ENCODE measurements around the gene FAR1.

The FAR1 gene

DNA sequence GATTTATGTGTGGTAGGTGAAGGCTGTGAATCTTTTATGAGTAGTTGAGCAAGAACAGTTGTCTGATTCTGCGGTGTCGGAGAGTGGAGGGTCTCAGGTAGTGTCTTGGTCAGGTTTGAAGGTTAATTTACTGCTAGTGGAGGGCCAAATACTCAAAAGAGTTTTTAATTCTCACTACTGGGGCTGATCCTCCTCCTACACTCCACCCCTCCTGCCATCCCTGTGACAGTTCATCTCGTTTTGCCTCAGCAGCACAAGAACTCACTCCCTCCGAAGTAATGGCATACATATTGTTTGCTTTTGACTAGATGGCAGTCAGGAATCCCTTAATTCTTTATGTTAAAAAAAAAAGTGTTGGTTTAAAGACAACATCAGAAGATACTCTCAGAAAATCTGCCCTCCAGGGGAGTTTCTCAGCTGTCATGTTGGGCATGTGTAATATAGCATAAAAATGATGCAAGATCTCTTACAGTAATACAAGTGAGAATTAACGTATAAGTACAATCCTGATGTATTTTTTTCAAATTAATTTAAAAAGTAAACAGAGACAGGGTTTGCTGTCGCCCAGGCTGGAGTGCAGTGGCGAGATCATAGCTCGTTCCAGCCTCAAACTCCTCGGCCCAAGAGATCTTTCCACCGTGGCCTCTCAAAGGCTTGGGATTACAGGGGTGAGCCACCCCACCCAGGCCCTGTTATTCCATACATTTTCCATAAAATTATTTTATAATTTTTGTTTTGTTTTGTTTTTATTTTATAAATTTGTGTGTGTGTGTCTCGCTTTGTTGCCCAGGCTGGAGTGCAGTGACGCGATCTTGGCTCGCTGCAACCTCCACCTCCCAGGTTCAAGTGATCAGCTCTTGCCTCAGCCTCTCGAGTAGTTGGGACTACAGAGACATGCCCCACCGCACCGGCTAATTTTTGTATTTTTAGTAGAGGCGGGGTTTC is 1.3 kb downstream of the FAR1 start:
- no peak for DNase-seq

DNA sequence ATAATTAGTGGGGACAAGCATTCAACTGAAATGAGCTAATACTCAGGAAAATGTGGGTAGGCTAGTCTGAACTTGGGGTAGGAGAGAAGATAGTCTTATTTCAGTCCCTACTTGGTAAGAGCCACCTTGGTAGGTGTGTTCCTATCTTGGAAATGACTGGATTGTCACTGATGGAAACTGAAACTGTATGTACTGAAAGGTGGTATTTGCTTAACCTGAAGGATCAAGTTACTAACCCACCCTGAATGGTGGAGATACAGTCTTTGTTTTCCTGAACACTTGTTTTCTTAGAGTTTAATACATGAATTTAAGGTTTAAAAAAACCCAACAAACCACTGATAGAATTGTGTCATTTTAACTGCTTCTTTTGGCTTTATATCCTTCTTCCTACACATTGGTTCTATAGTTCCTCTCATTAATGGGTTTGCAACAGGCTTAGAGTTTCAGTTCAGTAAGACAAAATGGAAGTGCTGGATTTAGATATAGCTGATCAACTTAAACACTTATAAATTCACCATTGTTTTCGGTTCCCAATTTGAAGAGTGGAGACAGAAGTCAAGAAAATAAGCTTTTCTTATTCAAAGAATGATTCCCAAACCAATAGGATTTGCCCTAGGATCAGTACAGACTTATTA is 4.2 kb downstream of the FAR1 start:
- DNase-seq, result no peak

DNA sequence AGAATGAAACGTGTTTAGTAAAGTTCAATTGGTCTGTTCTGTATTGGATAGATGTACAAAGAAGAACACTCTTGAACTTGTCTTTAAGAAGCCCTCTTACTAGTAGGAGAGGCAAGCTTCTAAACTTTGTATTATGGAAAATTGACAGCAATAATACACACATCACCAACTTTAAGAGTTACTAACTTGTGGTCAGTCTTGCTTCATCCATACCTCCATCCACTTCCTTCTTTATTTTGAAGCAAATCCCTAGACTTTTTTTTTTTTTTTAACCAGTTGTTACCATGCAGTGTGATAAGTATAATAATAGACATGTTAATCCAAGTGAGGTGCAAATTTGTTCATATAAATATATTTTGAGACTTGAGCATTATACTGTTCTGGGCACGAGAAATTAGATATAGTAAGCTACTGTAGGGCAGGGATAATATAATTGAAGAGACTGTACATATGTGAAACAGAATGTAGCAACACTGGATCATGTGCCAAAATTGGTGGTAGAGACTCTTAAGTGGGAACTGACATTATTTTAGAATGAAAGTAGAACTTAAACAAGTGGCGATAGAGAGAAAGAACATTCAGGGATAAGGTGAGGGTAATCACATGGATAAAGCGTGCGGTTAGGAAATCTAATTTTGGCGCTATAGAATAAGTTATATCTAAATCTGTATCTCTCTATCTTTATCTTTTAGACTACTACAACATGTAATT is 6.5 kb downstream of the FAR1 start:
- DNase-seq, result no peak

DNA sequence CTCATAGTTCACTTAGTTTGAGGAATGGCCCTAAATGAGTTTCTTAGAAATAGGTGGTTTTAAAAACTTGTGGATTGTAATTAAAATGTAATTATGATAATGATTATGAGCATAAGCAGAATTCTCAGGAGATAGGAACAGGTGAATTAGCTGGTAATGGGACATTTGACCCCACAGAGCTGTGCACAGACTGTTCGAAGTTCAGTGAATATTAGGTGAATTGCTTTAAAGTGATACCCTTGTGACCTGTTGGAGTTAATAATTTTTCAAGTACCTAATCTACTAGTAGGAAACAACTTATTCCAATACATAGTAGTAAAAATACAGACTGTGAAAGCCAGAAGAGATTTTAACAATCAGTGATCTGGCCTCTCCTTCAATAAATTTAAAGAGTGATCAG is 8.1 kb downstream of the FAR1 start:
- no peak for DNase-seq

DNA sequence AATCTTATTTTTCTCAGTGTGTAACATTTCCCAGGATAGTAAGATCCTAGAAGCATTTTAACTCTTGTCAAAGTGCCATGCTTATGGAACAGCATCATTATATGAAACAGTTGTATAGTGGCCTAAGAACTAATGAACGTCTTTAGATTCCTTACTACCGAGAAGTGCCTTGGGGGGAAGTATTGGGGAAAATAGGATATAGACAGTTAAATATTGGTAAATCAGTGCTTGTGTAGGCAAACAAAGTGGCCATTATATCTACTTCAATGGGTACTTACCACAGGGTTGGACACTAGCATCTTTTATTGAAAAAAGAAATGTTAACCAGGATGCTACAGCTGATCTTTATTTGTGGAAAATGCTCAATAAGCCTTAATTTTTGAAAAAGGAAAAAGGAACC is 11.3 kb downstream of the FAR1 start:
- no peak for DNase-seq

DNA sequence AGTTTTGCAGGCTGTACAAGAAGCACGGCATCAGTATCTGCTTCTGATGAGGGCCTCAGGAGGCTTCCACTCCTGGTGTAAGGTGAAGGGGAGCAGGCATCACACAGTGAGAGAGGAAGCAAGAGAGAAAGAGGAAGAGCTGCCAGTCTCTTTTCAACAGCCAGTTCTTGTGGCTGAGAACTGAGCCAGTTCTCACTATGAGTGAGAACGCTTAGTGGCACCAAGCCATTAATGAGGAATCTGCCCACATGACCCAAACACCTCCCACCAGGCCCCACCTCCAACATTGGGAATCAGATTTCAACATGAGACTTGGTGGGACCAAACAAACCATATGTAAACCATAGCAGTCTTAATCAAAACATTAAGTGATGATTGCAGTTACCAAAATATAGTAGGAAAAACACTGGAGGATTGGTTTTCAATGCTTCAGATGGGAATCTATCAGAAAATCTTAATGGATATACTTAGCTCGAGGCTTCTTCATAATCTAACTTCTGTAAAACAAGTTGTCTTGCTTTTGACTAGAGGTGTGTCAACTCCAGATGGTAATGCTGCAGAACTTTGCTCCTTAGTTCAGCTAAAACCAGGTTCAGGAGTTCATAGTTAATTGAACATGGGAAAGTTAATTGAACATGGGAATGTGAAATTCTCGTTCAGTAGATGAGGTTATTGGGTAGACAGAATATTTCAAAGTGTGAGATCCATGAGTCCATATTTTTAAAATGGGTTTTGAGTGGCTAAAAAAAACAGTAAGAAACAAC is 12.2 kb downstream of the FAR1 start:
- peak in 3 of 56 donors; percentile 0 to 4 (median 3) for DNase-seq

DNA sequence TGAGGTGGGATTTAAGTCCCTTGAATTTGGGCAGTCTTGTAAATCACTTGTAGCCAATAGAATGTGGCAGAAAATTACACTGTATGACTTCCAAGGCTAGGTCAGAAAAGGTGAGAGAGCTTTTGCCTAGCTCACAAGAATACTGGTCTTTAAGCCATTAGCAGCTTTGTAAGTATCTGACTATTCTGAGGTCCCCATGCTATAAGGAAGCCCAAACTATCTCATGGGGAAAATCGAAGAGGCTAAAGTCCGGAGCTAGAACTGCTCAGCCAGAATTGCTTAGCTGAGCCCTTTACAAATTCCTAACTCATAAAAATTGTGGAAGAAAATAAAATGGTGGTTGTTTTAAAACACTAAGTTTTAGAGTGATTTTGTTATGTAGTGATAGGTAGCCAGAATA is 13.0 kb downstream of the FAR1 start:
- no peak for DNase-seq

DNA sequence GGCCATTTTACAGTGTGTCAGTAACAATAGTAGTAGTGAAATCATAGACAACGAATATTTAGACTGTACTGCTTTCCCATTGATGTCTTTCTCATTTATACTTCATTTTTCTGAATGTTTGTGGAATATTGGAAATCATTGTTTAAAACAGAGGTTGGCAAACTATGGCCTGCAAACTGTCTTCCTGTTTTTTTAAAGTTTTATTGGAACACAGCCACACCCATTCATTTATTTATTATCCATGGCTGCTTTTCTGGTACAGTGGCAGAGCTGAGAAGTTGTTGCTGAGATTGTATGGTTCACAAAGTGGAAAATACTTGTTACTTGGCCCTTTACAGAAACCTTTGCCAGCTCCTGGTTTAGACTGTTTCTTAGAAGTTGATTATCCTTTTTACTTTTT is 13.7 kb downstream of the FAR1 start:
- DNase-seq, result no peak

DNA sequence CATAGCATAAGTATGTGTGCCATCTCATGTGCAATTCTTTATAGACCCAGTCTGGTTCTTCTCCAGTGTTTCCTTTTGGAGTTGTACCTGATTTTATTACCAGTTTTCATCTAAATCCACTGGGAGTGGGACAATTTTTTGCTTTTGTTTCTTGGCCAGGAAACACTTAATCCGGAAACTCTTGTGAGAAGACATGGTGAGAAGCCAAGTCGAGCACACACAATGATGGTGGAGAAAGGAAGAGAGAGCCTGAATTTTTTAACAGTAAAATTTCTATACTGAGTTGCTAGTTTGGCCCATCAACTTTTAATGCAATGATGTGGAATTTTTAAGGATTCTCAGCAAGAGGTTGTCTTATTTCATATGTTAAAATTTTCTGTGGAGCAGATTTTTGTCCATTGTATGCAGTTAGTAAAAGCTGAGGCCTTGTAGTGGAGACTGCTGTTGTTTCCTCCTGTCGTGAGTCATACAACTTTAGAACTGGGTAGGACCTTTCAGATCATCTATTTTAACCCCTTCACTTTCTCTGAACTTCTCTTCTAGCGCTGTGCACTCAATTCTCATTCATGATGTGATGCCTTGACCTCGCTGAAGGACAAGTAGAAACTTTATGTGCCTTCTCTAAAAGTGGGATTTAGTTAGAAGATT is 17.1 kb downstream of the FAR1 start:
- DNase-seq, result no peak

DNA sequence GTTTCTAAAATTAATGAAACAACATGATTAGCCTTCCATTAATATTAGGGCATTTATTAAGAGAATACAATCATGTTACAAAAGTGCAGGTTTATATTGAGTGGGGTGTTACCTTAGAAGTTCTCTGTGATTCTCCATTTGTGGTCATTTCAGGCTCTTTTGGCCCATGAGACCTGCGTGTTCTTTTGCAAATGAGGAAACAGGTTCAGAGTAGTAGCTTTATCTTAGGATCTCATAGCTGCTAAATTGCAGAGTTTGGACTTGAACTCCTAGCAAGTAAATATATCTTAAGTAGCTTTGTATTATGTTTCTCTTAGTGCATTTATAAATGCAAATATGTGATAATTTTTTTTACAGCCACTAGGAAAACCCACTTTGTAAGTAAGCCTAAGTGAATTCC is 18.3 kb downstream of the FAR1 start:
- DNase-seq, result no peak

DNA sequence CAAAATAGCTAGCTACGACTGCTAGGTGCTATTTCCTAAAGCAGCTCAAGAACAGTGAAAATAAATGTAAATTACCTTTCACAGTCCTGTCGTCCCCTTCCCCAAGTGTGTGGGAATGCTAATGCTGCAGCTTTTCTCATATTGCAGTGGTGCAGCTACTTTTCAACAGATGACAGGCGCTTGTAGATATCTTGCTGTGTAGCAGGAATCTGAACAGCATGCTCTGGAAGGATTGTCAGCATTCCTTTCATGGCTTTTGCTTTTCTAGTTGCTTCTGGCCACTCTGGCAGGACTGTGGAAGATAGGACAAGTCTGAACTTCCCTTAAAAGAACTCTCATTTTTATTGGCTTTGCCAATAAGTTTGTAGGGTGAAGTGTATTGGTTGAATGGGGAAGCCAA is 18.8 kb downstream of the FAR1 start:
- no peak for DNase-seq

DNA sequence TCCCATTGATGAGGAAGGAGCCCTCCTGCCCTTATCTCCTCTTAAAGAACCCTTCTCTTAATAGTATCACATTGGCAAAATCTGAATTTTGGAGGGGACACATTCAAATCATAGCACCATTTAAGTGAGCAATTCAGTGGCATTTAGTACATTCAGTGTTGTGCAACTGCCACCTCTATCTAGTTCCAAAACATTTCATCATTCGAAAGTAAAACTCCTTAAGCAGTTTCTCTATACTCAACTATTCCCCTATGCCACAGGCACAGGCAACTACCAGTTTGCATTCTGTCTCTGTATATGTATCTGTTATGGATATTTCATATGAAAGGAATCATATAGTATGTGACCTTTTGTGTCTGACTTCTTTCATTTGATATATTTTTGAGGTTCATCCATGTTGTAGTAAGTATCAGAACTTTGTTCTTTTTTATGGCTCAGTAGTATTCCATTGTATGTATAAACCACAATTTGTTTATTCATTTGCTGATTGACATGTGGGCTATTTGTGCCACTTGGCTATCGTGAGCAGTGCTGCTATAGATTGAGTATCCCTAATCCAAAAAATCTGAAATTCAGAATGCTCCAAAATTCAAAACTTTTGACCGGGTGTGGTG is 22.9 kb downstream of the FAR1 start:
- DNase-seq, result no peak

DNA sequence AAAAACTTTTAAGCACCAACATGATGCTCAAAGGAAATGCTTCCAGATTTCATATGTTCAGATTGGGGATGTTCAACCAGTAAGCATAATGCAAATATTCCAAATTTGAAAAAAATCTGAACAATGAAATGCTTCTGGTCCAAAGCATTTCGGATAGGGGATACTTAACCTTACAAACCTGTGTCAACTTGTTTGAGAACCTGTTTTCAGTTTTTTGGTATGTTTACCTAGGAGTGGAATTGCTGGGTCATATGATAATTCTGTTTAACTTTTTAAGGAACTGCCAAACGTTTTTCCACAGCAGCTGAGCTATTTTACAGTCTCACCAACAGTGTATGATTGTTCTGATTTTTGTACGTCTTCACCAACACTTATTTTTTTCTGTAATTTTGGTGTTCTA is 23.7 kb downstream of the FAR1 start:
- DNase-seq, result no peak

DNA sequence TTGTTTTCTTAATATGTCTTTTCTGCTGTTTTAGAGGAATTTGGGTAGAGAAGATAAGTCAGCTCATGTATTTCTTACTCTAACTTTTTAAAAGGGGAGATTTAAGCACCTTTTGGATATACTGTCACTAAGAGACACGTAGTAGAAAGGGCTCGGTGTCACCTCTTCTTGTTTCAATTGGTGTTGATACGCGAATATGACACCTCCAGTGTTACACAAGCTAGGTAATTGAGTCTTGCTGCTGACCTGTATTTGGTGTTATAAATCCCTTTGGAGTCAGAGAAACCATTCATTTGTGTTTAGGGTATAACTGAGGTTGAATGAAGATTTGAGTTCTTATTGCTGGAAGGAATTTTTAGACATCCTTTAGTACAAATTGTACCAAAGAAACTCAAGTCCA is 25.6 kb downstream of the FAR1 start:
- DNase-seq, result no peak

DNA sequence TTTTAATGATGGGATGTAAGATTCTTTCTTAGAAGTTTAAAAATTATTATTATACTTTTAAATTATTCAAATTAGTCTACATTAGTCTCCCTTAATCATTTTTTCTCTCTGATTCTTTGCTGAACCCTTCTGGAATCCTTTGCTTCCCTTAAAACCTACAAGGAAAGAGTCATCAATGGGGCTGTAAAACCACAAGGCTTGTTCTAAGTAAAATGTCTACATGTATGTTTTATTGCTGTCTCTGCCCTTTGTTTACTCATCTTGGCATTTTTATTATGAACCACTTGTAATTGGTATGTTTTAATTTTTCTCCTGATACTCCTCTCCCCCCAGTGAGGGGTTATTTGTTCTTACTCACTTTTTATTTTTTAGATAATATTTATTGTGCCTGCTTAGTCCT is 27.4 kb downstream of the FAR1 start:
- DNase-seq, result no peak

DNA sequence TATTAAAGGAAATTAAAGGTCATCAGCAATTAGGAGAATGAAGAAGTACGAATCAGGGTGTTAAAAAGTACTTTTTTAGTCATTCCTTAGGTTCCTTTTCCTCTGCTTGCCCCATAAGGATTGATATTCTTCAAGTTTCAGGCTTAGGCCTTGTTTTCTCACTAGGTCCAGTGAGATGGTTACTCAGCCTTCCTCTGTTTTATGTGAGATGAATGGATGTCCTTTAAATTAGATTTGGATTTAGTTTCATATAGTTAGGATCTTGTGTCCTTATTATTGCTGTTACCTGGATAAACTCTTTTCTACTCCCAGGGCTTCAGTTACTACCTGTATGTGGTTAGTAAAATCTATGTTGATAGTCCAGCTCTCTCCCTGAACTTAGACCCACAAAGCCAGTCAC is 29.2 kb downstream of the FAR1 start:
- DNase-seq, result no peak

DNA sequence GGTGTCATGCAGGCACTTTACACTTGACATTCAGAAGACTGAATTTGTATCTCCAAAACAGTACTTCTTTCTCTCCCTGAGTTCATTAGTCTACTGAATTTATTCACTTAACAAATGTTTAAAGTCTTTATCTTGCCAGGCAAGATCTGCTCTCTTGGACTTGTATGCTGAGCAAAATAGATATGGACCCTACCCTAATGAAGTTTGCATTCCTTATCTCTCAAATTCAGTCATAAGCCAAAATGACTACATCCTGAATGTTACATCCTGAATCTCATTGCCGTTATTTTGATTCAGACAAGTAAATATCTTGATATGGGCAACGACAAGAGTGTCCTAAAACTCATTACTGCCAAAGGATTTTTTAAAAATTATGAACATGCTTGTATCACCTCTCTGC is 29.7 kb downstream of the FAR1 start:
- no peak for DNase-seq

DNA sequence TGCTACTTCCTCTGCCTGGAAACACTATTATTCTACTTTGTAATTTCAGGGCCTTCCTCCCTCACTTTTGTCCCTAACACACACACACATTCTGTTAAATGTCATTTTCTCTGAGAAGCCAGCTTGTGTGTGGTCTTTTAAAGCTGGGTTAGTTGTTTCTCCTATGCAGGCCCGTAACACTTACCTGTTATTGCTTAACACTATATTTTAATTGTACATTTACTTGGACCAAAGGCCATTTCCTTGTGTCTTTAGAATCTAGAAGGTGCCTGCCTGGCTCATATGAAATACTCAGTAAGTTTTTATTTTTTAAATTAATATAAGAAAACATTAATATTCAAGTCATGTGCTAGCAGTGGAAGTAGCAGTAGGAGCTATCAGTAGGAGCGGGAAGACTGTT is 30.6 kb downstream of the FAR1 start:
- DNase-seq, result no peak

DNA sequence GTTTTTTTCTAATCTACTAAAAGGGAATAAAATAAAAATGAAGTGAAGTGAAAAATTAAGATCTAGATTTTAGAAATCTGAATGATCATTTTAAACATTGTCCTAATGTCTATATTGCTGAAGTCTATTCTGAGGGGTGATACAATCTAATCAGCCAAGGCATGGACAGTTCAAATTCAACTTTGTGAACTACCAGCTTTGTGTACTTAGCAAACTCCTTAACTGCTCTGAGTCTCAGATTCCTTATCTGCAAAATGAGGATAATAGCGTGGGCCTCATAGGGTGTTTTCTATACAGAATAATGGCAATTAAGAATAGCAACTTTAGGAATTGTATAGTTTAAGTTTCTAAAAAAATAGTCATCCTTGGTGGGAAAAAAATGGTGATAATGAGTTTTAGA is 31.4 kb downstream of the FAR1 start:
- no peak for DNase-seq

DNA sequence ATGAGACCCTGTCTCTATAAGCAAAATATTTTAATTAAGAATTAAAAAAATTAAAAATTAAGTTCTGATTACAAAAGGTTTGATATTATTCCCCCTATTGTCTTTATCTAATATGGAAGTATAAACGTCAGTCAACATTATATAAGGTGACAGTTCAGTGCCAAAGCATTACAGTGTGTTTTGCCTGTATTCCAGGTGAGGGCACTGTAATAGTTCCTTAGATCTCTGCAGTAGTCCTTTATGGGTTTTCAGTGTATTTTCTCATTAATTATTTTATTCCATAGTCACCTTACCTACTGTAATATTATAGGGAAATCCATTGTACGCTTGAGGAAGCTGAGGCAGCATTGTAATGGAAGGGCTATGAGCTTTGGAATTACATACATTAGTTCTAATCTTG is 33.0 kb downstream of the FAR1 start:
- no peak for DNase-seq

DNA sequence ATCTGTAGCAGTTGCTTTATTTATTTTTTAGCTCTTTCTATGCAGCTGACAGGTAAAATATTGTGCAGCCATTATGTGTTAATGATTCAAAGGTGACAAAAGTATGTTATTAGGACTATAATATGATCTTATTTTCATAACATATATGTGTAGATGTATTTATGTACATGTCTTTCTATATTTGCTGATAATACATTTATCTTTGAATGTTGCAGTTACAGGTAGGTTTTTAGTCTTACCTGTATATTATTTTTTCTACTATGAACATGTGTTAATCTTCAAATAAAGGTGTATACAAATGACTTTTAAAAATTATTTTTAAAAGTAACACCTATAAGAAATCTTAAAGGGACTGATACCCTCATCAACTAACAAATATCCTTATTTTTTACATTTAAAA is 33.6 kb downstream of the FAR1 start:
- DNase-seq, result no peak
